Astrocyte of the spinal cord (primary cell): ENCODE results near the gene SRRM5.
"Not testable (repeated sequence)": the region's sequence is repeated elsewhere in the genome, so short reads cannot be mapped to it uniquely, and the experiment has no call there.

ENCODE experiments used
- DNase-seq: peaks from one replicate; pipeline ENCODE4 v3.0.0; 2011; ENCODE audit warnings: low read depth, low spot score
- H3K4me3 ChIP-seq: 2 replicates; pipeline ENCODE4 v1.5.1; 2011; ENCODE audit warnings: low read depth, mild to moderate bottlenecking, low read length, moderate library complexity
- in situ Hi-C: cut with HindIII; loops from 2 replicates; pipeline ENCODE4 v1.10.0; 2017; ENCODE audit warnings: low sequenced_read_pairs
- TF ChIP-seq, protein P1 (sequence below): IDR thresholded peaks from 2 replicates; pipeline ENCODE4 v1.5.1; 2012; ENCODE audit warnings: low read depth, mild to moderate bottlenecking, low read length, inconsistent platforms

SRRM5 gene

DNA sequence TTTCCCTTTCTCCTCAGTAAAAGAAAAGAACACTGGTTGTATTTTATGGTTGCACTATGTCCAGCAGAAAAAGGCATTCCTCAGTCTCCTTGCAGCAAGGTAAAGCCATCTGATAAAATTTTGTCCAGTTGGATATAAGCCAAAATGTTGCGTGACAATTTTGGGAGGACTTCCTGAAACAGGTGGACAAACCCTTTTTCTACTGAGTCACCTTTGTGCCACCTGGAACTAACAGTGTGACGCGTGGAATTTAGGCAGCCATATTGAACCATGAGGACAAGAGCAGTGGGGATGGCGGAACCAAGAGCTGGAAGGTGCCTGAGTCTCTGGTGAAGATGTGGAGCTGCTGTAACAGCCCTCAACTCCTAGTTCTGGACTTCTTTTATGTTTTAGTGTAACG lies 19.6 kb downstream of the SRRM5 start:
- no peak overlapping the region for H3K4me3 ChIP-seq
- TF ChIP-seq, protein P1, sequence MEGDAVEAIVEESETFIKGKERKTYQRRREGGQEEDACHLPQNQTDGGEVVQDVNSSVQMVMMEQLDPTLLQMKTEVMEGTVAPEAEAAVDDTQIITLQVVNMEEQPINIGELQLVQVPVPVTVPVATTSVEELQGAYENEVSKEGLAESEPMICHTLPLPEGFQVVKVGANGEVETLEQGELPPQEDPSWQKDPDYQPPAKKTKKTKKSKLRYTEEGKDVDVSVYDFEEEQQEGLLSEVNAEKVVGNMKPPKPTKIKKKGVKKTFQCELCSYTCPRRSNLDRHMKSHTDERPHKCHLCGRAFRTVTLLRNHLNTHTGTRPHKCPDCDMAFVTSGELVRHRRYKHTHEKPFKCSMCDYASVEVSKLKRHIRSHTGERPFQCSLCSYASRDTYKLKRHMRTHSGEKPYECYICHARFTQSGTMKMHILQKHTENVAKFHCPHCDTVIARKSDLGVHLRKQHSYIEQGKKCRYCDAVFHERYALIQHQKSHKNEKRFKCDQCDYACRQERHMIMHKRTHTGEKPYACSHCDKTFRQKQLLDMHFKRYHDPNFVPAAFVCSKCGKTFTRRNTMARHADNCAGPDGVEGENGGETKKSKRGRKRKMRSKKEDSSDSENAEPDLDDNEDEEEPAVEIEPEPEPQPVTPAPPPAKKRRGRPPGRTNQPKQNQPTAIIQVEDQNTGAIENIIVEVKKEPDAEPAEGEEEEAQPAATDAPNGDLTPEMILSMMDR = no peak
- DNase-seq = no peak
- in situ Hi-C loops = no loop called here

DNA sequence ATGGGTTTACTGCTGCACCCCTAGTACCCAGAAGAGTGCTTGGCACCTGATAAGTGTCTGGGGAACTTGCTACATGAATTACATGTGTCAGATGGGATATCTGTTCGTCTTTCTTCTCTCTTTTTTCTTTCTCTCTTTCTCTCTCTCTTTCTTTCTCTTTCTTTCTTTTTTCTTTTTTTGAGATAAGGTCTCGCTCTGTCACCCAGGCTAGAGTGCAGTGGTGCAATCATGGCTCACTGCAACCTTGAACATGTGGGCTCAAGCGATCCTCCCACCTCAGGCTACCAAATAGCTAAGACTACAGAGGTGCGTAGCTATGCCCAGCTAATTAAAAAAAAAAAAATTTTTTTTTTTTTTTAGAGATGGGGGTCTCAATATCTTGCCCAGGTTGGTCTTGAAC lies 21.6 kb downstream of the SRRM5 start:
- TF ChIP-seq, protein P1 = no peak
- DNase-seq = no peak
- no peak overlapping the region for H3K4me3 ChIP-seq
- in situ Hi-C loops = no loop called here

DNA sequence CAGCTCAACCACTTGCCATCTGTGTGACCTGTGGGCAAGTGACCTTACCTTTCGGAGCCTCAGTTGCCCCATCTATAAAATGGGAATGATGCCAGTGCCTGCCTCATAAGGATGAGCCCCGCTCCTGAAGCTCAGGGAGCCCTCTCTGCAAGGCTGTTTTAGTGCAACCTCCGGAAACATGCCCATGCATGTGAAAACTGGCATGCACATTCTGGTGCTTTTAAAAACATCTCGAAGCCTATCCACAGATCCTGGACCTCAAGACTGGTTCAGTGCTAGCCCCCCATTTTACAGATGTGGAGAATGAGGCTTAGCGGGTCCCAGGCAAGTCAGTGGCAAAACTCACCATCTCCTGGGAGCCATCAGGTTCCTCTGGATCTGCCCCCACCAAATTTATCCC lies 22.2 kb downstream of the SRRM5 start:
- TF ChIP-seq, protein P1 = no peak
- no peak for DNase-seq
- in situ Hi-C loops = no loop called here
- H3K4me3 ChIP-seq = no peak overlapping the region

DNA sequence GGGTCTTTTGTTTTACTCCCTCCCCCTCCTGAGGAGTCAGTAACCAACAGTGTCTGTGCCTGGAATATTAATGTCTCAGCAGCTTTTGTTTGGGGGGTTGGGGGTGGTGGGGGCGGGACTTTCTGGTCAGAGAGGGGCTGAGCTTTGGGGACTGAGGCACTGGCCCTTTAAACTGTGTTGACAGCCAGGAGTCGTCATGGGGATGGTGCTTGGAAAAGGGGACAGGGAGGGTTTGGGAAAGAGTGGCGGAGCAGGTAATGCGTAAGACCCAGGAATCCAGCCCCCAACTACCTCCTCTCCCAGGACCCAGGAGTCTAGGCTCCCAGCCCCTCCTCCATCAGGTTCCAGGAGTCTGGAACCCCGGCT lies 22.6 kb downstream of the SRRM5 start:
- H3K4me3 ChIP-seq = no peak overlapping the region
- TF ChIP-seq, protein P1 = no peak
- in situ Hi-C loops = no loop called here
- DNase-seq = no peak

DNA sequence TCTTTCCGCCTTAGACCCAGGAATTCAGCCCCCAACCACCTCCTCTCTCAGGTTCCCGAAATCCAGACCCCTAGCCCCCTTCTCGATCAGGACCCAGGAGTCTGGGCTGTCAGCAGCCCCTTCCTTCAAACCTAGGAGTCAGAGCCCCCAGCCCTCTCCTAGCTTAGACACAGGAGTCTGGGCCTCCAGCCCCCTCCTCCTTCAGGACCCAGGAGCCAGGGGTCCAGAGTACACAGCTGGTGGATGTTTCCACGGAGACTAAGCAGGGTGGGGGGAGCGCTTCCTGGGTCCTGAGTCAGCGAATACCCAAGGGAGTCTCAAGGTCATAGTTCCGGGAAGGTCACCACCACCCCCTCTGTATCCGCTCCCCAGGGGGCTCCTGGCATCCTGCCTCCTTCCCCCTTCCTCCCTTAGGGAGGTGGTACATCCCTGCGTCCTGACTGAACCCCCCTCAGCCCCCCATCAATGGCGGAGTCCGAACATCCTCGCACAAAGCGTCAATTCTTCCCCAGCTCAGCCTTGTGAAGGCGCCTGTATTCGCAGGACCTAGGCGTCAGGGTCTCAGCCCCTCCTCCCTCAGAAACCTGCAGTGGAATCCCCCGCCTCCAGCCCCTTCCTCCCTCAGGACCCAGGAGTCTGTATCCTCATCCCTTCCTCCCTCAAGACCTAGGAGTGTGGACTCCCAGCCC lies 23.1 kb downstream of the SRRM5 start:
- TF ChIP-seq, protein P1 = no peak
- DNase-seq = no peak
- in situ Hi-C loops = no loop called here
- no peak overlapping the region for H3K4me3 ChIP-seq

DNA sequence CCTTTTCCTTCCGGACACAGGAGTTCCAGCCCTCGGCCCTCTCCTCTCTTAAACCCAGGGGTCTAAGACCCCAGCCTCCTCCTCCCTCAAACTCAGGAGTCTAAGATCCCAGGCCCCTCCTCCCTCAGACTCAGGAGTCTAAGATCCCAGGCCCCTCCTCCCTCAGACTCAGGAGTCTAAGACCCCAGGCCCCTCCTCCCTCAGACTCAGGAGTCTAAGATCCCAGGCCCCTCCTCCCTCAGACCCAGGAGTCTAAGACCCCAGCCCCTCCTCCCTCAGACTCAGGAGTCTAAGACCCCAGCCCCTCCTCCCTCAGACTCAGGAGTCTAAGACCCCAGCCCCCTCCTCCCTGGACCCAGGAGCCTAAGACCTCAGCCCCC lies 23.7 kb downstream of the SRRM5 start:
- in situ Hi-C loops, H3K4me3 ChIP-seq, DNase-seq: not testable (repeated sequence)

DNA sequence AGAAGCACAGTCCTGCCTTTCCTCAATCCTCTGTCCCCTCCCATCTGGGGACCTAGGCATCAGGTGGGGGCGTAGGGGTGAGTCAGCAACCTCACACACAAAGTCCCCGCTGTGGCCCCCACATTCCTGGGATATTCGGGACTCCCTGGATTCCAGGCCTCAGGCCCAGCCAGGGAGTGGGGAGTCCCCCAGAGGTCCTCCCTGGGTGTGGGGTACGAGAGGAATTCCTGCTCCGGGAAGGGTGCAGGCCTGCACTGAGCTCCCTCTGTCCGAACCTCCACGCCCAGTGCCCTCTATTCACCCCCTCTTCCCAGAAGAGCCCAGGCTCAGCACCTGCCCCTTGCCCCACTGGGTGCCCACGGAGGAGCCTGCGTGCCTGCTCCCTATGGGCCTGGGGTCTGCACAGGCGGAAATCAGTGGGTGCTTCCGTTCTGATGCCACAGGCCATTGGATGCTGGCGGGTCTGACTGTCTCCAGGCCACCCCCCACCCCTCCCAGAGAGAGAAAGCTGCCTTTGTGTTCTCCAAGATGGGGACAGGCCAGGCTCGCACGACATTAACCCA lies 24.3 kb downstream of the SRRM5 start:
- DNase-seq = no peak
- H3K4me3 ChIP-seq = no peak overlapping the region
- TF ChIP-seq, protein P1 = no peak
- in situ Hi-C loops = no loop called here
